MM.1S (cell line): ENCODE results near the gene EEF2.
"Not testable (repeated sequence)": the region's sequence is repeated elsewhere in the genome, so short reads cannot be mapped to it uniquely, and the experiment has no call there.

Experiments
- DNase-seq: peaks from one replicate; pipeline ENCODE4 v3.0.0-alpha.2; 2015
- H2AFZ ChIP-seq: fragments of 300-600 bp; sonication (generic); 2 replicates; pipeline ENCODE4 v1.6.0; 2016; ENCODE audit warnings: antibody characterized with exemption, low read length
- H3F3A ChIP-seq: fragments of 300-600 bp; sonication (generic); 2 replicates; pipeline ENCODE4 v1.6.1; 2016; ENCODE audit warnings: mild to moderate bottlenecking, antibody characterized with exemption, low read length, moderate library complexity, mixed read lengths; ENCODE audit not compliant: insufficient read depth
- H3K27ac ChIP-seq: fragments of 300-600 bp; sonication (generic); 2 replicates; pipeline ENCODE4 v1.5.1; 2016; ENCODE audit warnings: mild to moderate bottlenecking, low read length
- H3K27me3 ChIP-seq: fragments of 300-600 bp; sonication (generic); replicated peaks from 2 replicates; pipeline ENCODE4 v1.6.0; 2016; ENCODE audit warnings: low read length; ENCODE audit not compliant: insufficient read depth
- H3K36me3 ChIP-seq: fragments of 300-600 bp; sonication (generic); replicated peaks from 2 replicates; pipeline ENCODE4 v1.6.1; 2016; ENCODE audit warnings: mild to moderate bottlenecking, low read length, mixed read lengths; ENCODE audit not compliant: insufficient read depth
- H3K4me1 ChIP-seq: fragments of 300-600 bp; sonication (generic); 2 replicates; pipeline ENCODE4 v1.6.1; 2016; ENCODE audit warnings: low read length, mixed read lengths
- H3K4me2 ChIP-seq: fragments of 300-600 bp; sonication (generic); 2 replicates; pipeline ENCODE4 v1.6.0; 2016; ENCODE audit warnings: low read depth, low read length
- H3K4me3 ChIP-seq: fragments of 300-600 bp; sonication (generic); 2 replicates; pipeline ENCODE4 v1.5.1; 2016; ENCODE audit warnings: low read length, mixed read lengths
- H3K79me2 ChIP-seq: fragments of 300-600 bp; sonication (generic); 2 replicates; pipeline ENCODE4 v1.6.1; 2016; ENCODE audit warnings: mixed run types, low read length, mixed read lengths
- H3K9ac ChIP-seq: fragments of 300-600 bp; sonication (generic); 2 replicates; pipeline ENCODE4 v1.6.1; 2016; ENCODE audit warnings: low read length, mixed read lengths
- H3K9me2 ChIP-seq: fragments of 300-600 bp; sonication (generic); replicated peaks from 2 replicates; pipeline ENCODE4 v1.6.1; 2016; ENCODE audit warnings: mild to moderate bottlenecking, low read length, mixed read lengths; ENCODE audit not compliant: insufficient read depth
- H3K9me3 ChIP-seq: fragments of 300-600 bp; sonication (generic); replicated peaks from 2 replicates; pipeline ENCODE4 v1.6.1; 2016; ENCODE audit warnings: mild to moderate bottlenecking, low read length, mixed read lengths; ENCODE audit not compliant: insufficient read depth
- H4K20me1 ChIP-seq: fragments of 300-600 bp; sonication (generic); 2 replicates; pipeline ENCODE4 v1.6.1; 2016; ENCODE audit warnings: mild to moderate bottlenecking, low read length, moderate library complexity, mixed read lengths; ENCODE audit not compliant: insufficient read depth
- EZH2 ChIP-seq: fragments of 300-600 bp; sonication (generic); optimal IDR thresholded peaks from 2 replicates; pipeline ENCODE3; 2017; ENCODE audit warnings: low read depth, mild to moderate bottlenecking, antibody characterized with exemption, low read length, mixed read lengths
- EZH2phosphoT487 ChIP-seq: fragments of 300-600 bp; sonication (generic); IDR thresholded peaks from 2 replicates; pipeline ENCODE4 v1.6.1; 2018; ENCODE audit warnings: antibody characterized with exemption, low read length
- TF ChIP-seq, protein P1 (sequence below): fragments of 300-600 bp; sonication (generic); IDR thresholded peaks from 2 replicates; pipeline ENCODE4 v1.5.1; 2016; ENCODE audit warnings: antibody characterized with exemption, low read length, mixed read lengths

The EEF2 gene

DNA sequence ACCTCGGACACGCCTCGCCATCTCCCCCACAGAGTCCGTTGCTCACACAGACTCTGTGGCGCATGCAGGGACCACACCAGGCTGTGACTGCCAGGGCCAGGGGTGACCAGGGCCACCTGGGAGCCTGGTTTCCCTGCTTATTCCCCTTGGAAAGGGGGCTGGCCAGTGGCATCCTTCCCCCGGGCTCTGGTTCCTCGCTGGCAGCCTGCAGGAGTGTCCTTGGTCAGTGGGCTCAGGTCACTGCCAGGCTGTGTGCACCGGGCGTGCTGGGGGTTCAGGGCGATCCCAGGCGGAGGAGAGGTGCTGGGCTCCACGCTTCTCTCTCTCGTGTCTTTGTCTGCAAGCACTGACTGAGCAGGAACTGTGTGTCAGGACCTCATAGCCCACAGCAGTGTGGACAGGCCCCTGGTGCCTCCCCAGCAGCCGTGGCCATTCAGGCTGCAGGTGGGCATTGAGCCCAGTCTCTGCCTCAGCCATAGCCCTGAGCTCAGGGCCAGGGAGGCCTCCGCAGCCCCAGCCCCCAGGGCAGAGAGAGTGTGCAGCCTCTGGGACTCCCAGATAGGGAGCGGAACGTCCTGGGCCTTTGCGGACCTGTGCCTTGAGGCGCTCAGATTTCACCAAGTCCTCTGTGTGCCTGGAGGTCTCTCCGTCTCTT lies 28.8 kb upstream of the EEF2 start:
- Histone ChIP-seq H4K20me1 (0 out of 2 replicates have a peak, but pooled peaks cover 3% of the 10 kb centered on the region), H3K36me3 (no peaks in the 10 kb centered on the region; the same call in 1 of the 2 replicates), H3K9ac (no peak overlapping the region), H3K9me2 (no peaks in the 10 kb centered on the region), H3K79me2 (peaks cover 95% of the 10 kb centered on the region), H3K4me3 (no peak overlapping the region), H2AFZ (no peak overlapping the region), H3K27me3 (no peaks in the 10 kb centered on the region), H3K9me3 (no peaks in the 10 kb centered on the region), H3F3A (no peaks in the 10 kb centered on the region), H3K4me1 (peaks cover 2% of the 10 kb centered on the region), H3K27ac (no peak overlapping the region), H3K4me2 (no peak overlapping the region)
- no peak for TF ChIP-seq EZH2phosphoT487
- TF ChIP-seq EZH2: no peak
- TF ChIP-seq, protein P1, sequence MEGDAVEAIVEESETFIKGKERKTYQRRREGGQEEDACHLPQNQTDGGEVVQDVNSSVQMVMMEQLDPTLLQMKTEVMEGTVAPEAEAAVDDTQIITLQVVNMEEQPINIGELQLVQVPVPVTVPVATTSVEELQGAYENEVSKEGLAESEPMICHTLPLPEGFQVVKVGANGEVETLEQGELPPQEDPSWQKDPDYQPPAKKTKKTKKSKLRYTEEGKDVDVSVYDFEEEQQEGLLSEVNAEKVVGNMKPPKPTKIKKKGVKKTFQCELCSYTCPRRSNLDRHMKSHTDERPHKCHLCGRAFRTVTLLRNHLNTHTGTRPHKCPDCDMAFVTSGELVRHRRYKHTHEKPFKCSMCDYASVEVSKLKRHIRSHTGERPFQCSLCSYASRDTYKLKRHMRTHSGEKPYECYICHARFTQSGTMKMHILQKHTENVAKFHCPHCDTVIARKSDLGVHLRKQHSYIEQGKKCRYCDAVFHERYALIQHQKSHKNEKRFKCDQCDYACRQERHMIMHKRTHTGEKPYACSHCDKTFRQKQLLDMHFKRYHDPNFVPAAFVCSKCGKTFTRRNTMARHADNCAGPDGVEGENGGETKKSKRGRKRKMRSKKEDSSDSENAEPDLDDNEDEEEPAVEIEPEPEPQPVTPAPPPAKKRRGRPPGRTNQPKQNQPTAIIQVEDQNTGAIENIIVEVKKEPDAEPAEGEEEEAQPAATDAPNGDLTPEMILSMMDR: no peak
- no peak for DNase-seq

DNA sequence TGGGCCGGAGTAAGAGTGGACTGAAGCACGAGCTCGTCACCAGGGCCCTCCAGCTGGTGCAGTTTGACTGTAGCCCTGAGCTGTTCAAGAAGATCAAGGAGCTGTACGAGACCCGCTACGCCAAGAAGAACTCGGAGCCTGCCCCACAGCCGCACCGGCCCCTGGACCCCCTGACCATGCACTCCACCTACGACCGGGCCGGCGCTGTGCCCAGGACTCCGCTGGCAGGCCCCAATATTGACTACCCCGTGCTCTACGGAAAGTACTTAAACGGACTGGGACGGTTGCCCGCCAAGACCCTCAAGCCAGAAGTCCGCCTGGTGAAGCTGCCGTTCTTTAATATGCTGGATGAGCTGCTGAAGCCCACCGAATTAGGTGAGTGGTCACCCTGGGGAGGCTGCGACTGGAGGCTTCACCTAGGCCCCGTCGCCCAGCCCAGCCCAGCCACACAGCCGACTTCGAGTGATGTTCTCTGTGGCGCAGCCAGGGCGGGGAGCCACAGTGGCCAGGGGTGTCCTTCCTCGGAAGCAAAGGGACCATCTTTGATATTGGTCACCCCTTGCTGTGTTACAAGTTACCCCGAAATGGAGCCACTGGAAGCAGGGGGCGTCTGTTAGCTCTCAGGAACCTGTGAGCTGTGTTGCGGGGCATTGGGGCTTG lies 27.8 kb upstream of the EEF2 start:
- Histone ChIP-seq H3K9ac (no peak overlapping the region), H3K4me2 (no peak overlapping the region), H3K4me1 (peaks cover 8% of the 10 kb centered on the region), H3K4me3 (no peak overlapping the region), H3K9me2 (no peaks in the 10 kb centered on the region), H3K27me3 (no peaks in the 10 kb centered on the region), H3F3A (no peaks in the 10 kb centered on the region), H3K27ac (no peak overlapping the region), H2AFZ (no peak overlapping the region), H3K79me2 (peaks cover 95% of the 10 kb centered on the region), H3K9me3 (no peaks in the 10 kb centered on the region), H3K36me3 (no peaks in the 10 kb centered on the region; the same call in 1 of the 2 replicates), H4K20me1 (0 out of 2 replicates have a peak, but pooled peaks cover 3% of the 10 kb centered on the region)
- no peak for DNase-seq
- no peak for TF ChIP-seq EZH2phosphoT487
- no peak for TF ChIP-seq EZH2
- TF ChIP-seq, protein P1: no peak

DNA sequence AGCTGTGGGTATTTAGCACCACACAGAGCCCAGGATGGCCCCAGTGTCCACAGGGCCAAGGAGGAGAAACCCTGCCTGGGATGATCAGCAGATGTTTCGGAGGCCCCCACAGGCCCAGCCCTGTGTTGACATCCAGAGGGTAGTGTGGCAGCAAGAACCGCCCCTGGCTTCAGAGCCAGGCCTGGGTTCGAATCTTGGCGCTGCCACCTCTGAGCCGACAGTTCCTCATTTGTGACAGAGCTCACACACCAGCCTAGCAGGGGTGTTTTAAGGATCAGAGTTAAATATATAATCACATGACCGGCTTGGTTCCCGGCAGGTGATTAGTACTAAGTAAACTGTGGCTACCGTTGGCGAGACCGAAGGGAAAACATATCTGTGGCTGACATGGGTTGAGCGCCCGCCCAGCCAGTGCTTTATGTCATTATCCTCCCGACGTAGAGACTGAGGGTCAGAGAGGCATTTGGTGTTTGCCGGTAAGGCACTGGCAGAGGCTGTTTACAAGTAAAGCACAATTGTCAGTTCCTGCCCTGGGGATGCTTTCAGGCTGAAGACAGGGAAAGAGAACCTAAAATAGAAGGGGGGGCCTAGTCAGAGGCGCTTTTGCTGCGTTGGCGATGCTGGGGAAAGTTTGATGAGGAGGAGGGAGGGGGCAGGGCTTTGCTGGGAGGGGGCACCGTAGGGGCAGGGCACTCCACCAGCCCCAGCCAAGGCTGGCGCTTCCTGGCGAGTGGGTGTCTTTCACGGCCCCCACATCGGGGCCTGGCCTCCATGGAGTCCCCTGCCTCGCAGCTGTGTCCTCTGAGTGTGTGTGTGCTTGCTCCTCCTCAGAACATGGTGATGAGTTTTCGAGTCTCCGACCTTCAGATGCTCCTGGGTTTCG lies 27.1 kb upstream of the EEF2 start:
- Histone ChIP-seq H3K9me3 (no peaks in the 10 kb centered on the region), H3K4me1 (peaks cover 8% of the 10 kb centered on the region), H3K9ac (no peak overlapping the region), H3K9me2 (no peaks in the 10 kb centered on the region), H2AFZ (no peak overlapping the region), H3K4me2 (no peak overlapping the region), H4K20me1 (0 out of 2 replicates have a peak, but pooled peaks cover 2% of the 10 kb centered on the region), H3K27me3 (no peaks in the 10 kb centered on the region), H3F3A (no peaks in the 10 kb centered on the region), H3K36me3 (no peaks in the 10 kb centered on the region; the same call in 1 of the 2 replicates), H3K4me3 (no peak overlapping the region), H3K79me2 (peaks cover 90% of the 10 kb centered on the region), H3K27ac (no peak overlapping the region)
- no peak for TF ChIP-seq EZH2phosphoT487
- TF ChIP-seq, protein P1: no peak
- TF ChIP-seq EZH2: no peak
- DNase-seq: no peak

GRCh38 chr19:4011430-4011829 lies 26.2 kb upstream of the EEF2 start:
- not testable (repeated sequence) for H3K4me2 ChIP-seq, H3K9me3 ChIP-seq, H3K4me3 ChIP-seq, H3K9me2 ChIP-seq, H2AFZ ChIP-seq, H3K9ac ChIP-seq, DNase-seq, H3K36me3 ChIP-seq, H3K4me1 ChIP-seq, H4K20me1 ChIP-seq, H3K27ac ChIP-seq, H3K27me3 ChIP-seq, H3F3A ChIP-seq
- peaks cover 81% of the 10 kb centered on the region for H3K79me2 ChIP-seq
